Left lung (tissue), 10 donors: ENCODE measurements around the gene MBTPS1. TPM values are rescaled to one million over a fixed set of nuclear protein-coding genes. Genes with fewer than 3 reads are reported as not detected.
A peak's percentile ranks its signal among the peaks of the same experiment; 100 is the strongest.

Experiments
- ATAC-seq: fragments of 200-7000 bp; cut with Tn5 transposase; one replicate; pipeline ENCODE4 v1.9.1; 2020; ENCODE audit warnings: moderate library complexity
- DNase-seq, 4 donors: peaks; one replicate each; pipeline ENCODE4 v3.0.0-alpha.2; 2013 to 2020
- H3K27ac ChIP-seq, 2 donors: fragments of 200-600 bp; sonication (generic) in 1 of 2; one replicate each; pipeline versions ENCODE4 v1.5.0 to v1.8.0; 2020 to 2021
- H3K27me3 ChIP-seq, 2 donors: fragments of 200-600 bp; sonication (generic) in 1 of 2; one replicate each; pipeline versions ENCODE4 v1.5.0 to v1.8.0; 2020 to 2021
- H3K36me3 ChIP-seq, 2 donors: fragments of 200-600 bp; sonication (generic) in 1 of 2; one replicate each; pipeline versions ENCODE4 v1.5.0 to v1.8.0; 2020 to 2021
- H3K4me1 ChIP-seq, 2 donors: fragments of 200-600 bp; one replicate each; pipeline ENCODE4 v1.8.0; 2021
- H3K4me3 ChIP-seq, 2 donors: fragments of 200-600 bp; sonication (generic) in 1 of 2; one replicate each; pipeline versions ENCODE4 v1.5.0 to v1.8.0; 2020 to 2021; ENCODE audit warnings: mild to moderate bottlenecking in 1 of 2
- H3K9me3 ChIP-seq, 2 donors: fragments of 200-600 bp; sonication (generic) in 1 of 2; one replicate each; pipeline versions ENCODE4 v1.5.0 to v1.8.0; 2020 to 2021
- intact Hi-C, 2 donors: fragments of 100-400 bp; cut with DNase I; formaldehyde crosslinking; loops; one replicate each; pipeline versions ENCODE4 v1.11.2 to v1.14.2; 2022
- polyA plus RNA-seq, 6 donors: library from polyadenylated mRNA; unstranded; fragments of 120-200 nt; gene quantifications; one replicate each; pipeline ENCODE4 v1.2.1, GENCODE V29; 2013; ENCODE audit not compliant: insufficient read length in 6 of 6
- total RNA-seq, 2 donors: library from RNA; stranded (reverse); fragmentation: NEBNext Ultra II Directional; extraction: Animal tissue kit (Norgen Biotek cat#: 25700); gene quantifications; one replicate each; pipeline ENCODE4 v1.2.1, GENCODE V29; 2021
- TF ChIP-seq, protein P1 (sequence below), 2 donors: fragments of 200-600 bp; sonication (generic) in 1 of 2; IDR thresholded peaks; one replicate each; pipeline versions ENCODE4 v1.5.0 to v1.8.0; 2021; ENCODE audit warnings: antibody characterized with exemption in 2 of 2
- donor health status: DM: no; HTN: yes; CAD: no.
- donor health status: DM: no; HTN: no; CAD: no.

Gene MBTPS1
- total and polyA plus RNA-seq, 8 donors, result 86.4 to 121 (median 116) TPM

- Histone ChIP-seq H3K27me3 (peaks cover 0 to 76% of the 10 kb centered on the region in 2 donors), H3K36me3 (no peaks in the 10 kb centered on the region), H3K4me1 (no peaks in the 10 kb centered on the region), H3K4me3 (no peak overlapping the region), H3K27ac (no peak overlapping the region), H3K9me3 (peaks cover 0 to 9% of the 10 kb centered on the region in 2 donors)
- ATAC-seq, result no peak
- TF ChIP-seq, protein P1, sequence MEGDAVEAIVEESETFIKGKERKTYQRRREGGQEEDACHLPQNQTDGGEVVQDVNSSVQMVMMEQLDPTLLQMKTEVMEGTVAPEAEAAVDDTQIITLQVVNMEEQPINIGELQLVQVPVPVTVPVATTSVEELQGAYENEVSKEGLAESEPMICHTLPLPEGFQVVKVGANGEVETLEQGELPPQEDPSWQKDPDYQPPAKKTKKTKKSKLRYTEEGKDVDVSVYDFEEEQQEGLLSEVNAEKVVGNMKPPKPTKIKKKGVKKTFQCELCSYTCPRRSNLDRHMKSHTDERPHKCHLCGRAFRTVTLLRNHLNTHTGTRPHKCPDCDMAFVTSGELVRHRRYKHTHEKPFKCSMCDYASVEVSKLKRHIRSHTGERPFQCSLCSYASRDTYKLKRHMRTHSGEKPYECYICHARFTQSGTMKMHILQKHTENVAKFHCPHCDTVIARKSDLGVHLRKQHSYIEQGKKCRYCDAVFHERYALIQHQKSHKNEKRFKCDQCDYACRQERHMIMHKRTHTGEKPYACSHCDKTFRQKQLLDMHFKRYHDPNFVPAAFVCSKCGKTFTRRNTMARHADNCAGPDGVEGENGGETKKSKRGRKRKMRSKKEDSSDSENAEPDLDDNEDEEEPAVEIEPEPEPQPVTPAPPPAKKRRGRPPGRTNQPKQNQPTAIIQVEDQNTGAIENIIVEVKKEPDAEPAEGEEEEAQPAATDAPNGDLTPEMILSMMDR (IDR thresholded peaks at IDR 0.05), result no peak
- intact Hi-C loops, result no loop called here
- DNase-seq, result peak in 1 of 4 donors; percentile 14
Observed at GRCh38 chr16:84021488-84021887, 95.3 kb downstream of the MBTPS1 start.

- DNase-seq (peak in 1 of 4 donors; percentile 22), ATAC-seq (no peak)
- Histone ChIP-seq H3K4me3 (no peak overlapping the region), H3K27me3 (peaks cover 0 to 72% of the 10 kb centered on the region in 2 donors), H3K4me1 (no peaks in the 10 kb centered on the region), H3K36me3 (no peaks in the 10 kb centered on the region), H3K27ac (no peak overlapping the region), H3K9me3 (peaks cover 0 to 9% of the 10 kb centered on the region in 2 donors)
- intact Hi-C loops, result no loop called here
- TF ChIP-seq, protein P1 (IDR thresholded peaks at IDR 0.05), result no peak
Observed at GRCh38 chr16:84020353-84020752, 96.4 kb downstream of the MBTPS1 start.

GRCh38 chr16:84018710-84019109 lies 98.0 kb downstream of the MBTPS1 start:
- H3K4me1 ChIP-seq, result no peaks in the 10 kb centered on the region
- intact Hi-C loops, result no loop called here
- TF ChIP-seq, protein P1 (IDR thresholded peaks at IDR 0.05), result no peak
- H3K36me3 ChIP-seq, result no peaks in the 10 kb centered on the region
- no peak overlapping the region for H3K4me3 ChIP-seq
- peaks cover 0 to 56% of the 10 kb centered on the region in 2 donors for H3K27me3 ChIP-seq
- peaks cover 0 to 9% of the 10 kb centered on the region in 2 donors for H3K9me3 ChIP-seq
- ATAC-seq (no peak), DNase-seq (no peak)
- no peak overlapping the region for H3K27ac ChIP-seq

GRCh38 chr16:84016477-84016876 lies 100.3 kb downstream of the MBTPS1 start:
- Histone ChIP-seq H3K27ac (no peak overlapping the region), H3K4me3 (no peak overlapping the region), H3K4me1 (no peaks in the 10 kb centered on the region), H3K9me3 (peaks cover 0 to 3% of the 10 kb centered on the region in 2 donors), H3K36me3 (no peaks in the 10 kb centered on the region), H3K27me3 (peaks cover 0 to 34% of the 10 kb centered on the region in 2 donors)
- peak in 1 of 4 donors; percentile 40 for DNase-seq
- intact Hi-C loops, result no loop called here
- TF ChIP-seq, protein P1 (IDR thresholded peaks at IDR 0.05), result no peak
- no peak for ATAC-seq

- intact Hi-C loops, result no loop called here
- Histone ChIP-seq H3K4me1 (no peaks in the 10 kb centered on the region), H3K4me3 (no peak overlapping the region), H3K27me3 (peaks cover 0 to 37% of the 10 kb centered on the region in 2 donors), H3K36me3 (no peaks in the 10 kb centered on the region), H3K27ac (no peak overlapping the region), H3K9me3 (no peaks in the 10 kb centered on the region)
- DNase-seq, result peak in 1 of 4 donors; percentile 15
- ATAC-seq, result no peak
- TF ChIP-seq, protein P1 (IDR thresholded peaks at IDR 0.05), result no peak
Observed at GRCh38 chr16:84015399-84015798, 101.3 kb downstream of the MBTPS1 start.
